ENCODE measurements around the gene UQCR11. TPM values are rescaled to one million over a fixed set of nuclear protein-coding genes. Genes with fewer than 3 reads are reported as not detected.

UQCR11 gene
- total RNA-seq, 1 donor from 2014 or later: 43.4 TPM

- Histone ChIP-seq H3K4me3 (ENCODE audit: low read depth, low read length) (no peak overlapping the region), H3K36me3 (ENCODE audit: control insufficient read depth, insufficient read depth, low read length) (peaks cover 34% of the 10 kb centered on the region), H3K27me3 (ENCODE audit: control insufficient read depth, insufficient read depth, low read length) (no peaks in the 10 kb centered on the region)
- FAIRE-seq (no peak), DNase-seq (ENCODE audit: low read depth) (no peak)
- TF ChIP-seq CTCF (IDR thresholded peaks at IDR 0.05; ENCODE audit: insufficient read depth, low read length, severe bottlenecking): no peak
These were observed 8.7 kb upstream of the UQCR11 start for GRCh38 chr19:1613808-1614570.

- no peak for TF ChIP-seq CTCF (IDR thresholded peaks at IDR 0.05; ENCODE audit: insufficient read depth, low read length, severe bottlenecking)
- FAIRE-seq (no peak), DNase-seq (ENCODE audit: low read depth) (no peak)
- H3K4me3 ChIP-seq (ENCODE audit: low read depth, low read length): no peak overlapping the region
- no peaks in the 10 kb centered on the region for H3K27me3 ChIP-seq (ENCODE audit: control insufficient read depth, insufficient read depth, low read length)
- peaks cover 29% of the 10 kb centered on the region for H3K36me3 ChIP-seq (ENCODE audit: control insufficient read depth, insufficient read depth, low read length)
These were observed 7.9 kb upstream of the UQCR11 start for GRCh38 chr19:1613146-1613545.

GRCh38 chr19:1612114-1613086, 7.1 kb upstream of the UQCR11 start:
- no peak for TF ChIP-seq CTCF (IDR thresholded peaks at IDR 0.05; ENCODE audit: insufficient read depth, low read length, severe bottlenecking)
- DNase-seq (ENCODE audit: low read depth) (no peak), FAIRE-seq (peak; percentile 100)
- no peak overlapping the region for H3K4me3 ChIP-seq (ENCODE audit: low read depth, low read length)
- no peaks in the 10 kb centered on the region for H3K27me3 ChIP-seq (ENCODE audit: control insufficient read depth, insufficient read depth, low read length)
- peaks cover 28% of the 10 kb centered on the region for H3K36me3 ChIP-seq (ENCODE audit: control insufficient read depth, insufficient read depth, low read length)

GRCh38 chr19:1611353-1611752, 6.1 kb upstream of the UQCR11 start:
- Histone ChIP-seq H3K4me3 (ENCODE audit: low read depth, low read length) (no peak overlapping the region), H3K27me3 (ENCODE audit: control insufficient read depth, insufficient read depth, low read length) (no peaks in the 10 kb centered on the region), H3K36me3 (ENCODE audit: control insufficient read depth, insufficient read depth, low read length) (peaks cover 28% of the 10 kb centered on the region)
- DNase-seq (ENCODE audit: low read depth) (no peak), FAIRE-seq (no peak)
- TF ChIP-seq CTCF (IDR thresholded peaks at IDR 0.05; ENCODE audit: insufficient read depth, low read length, severe bottlenecking): no peak

- H3K4me3 ChIP-seq (ENCODE audit: low read depth, low read length): no peak overlapping the region
- DNase-seq (ENCODE audit: low read depth) (no peak), FAIRE-seq (no peak)
- peaks cover 28% of the 10 kb centered on the region for H3K36me3 ChIP-seq (ENCODE audit: control insufficient read depth, insufficient read depth, low read length)
- TF ChIP-seq CTCF (IDR thresholded peaks at IDR 0.05; ENCODE audit: insufficient read depth, low read length, severe bottlenecking): no peak
- no peaks in the 10 kb centered on the region for H3K27me3 ChIP-seq (ENCODE audit: control insufficient read depth, insufficient read depth, low read length)
These were observed 5.3 kb upstream of the UQCR11 start for GRCh38 chr19:1610579-1610978.

Measured in bronchial epithelial cell (primary cell).